Neural crest cell (in vitro differentiated cells): Measurements from ENCODE around the gene SLC7A8. TPM values are rescaled to one million over a fixed set of nuclear protein-coding genes. Genes with fewer than 3 reads are reported as not detected.
A peak's percentile ranks its signal among the peaks of the same experiment; 100 is the strongest.

ENCODE experiments used
- DNase-seq: peaks from one replicate; pipeline ENCODE4 v3.0.0; 2021; ENCODE audit warnings: low read depth, mixed read lengths, low spot score
- H3K27ac Mint-ChIP-seq: one replicate; pipeline ENCODE4 v1.8.0; 2021; ENCODE audit warnings: mild to moderate bottlenecking, mixed read lengths; ENCODE audit not compliant: unreplicated experiment
- H3K27me3 Mint-ChIP-seq: 2 replicates; pipeline ENCODE4 v1.8.0; 2021; ENCODE audit warnings: low read depth, mild to moderate bottlenecking, mixed read lengths
- H3K36me3 Mint-ChIP-seq: 2 replicates; pipeline ENCODE4 v1.8.0; 2021; ENCODE audit warnings: low read depth, mild to moderate bottlenecking, mixed read lengths
- H3K4me1 Mint-ChIP-seq: 2 replicates; pipeline ENCODE4 v1.8.0; 2021; ENCODE audit warnings: mixed read lengths
- H3K4me3 Mint-ChIP-seq: one replicate; pipeline ENCODE4 v1.8.0; 2021; ENCODE audit warnings: mild to moderate bottlenecking, mixed read lengths
- H3K9me3 Mint-ChIP-seq: 2 replicates; pipeline ENCODE4 v1.8.0; 2021; ENCODE audit warnings: mixed read lengths
- CTCF ChIP-seq: fragments of 200-600 bp; sonication (generic); conservative IDR thresholded peaks from 2 replicates; pipeline ENCODE4 v1.5.0; 2021; ENCODE audit warnings: antibody characterized with exemption, mild to moderate bottlenecking
- total RNA-seq: library from RNA; stranded (reverse); gene quantifications from 2 replicates; pipeline ENCODE4 v1.2.1, GENCODE V29; 2021

Gene SLC7A8
- total RNA-seq, 1 donor from 2014 or later = 9.4 TPM

- H3K27me3 Mint-ChIP-seq = no peaks in the 10 kb centered on the region
- no peaks in the 10 kb centered on the region for H3K9me3 Mint-ChIP-seq
- no peak overlapping the region for H3K4me3 Mint-ChIP-seq
- peaks cover 8% of the 10 kb centered on the region for H3K4me1 Mint-ChIP-seq
- DNase-seq = no peak
- H3K27ac Mint-ChIP-seq = no peak overlapping the region
- TF ChIP-seq CTCF = no peak
- peaks cover 9% of the 10 kb centered on the region for H3K36me3 Mint-ChIP-seq
Measured at GRCh38 chr14:23091294-23092225, 91.9 kb downstream of the SLC7A8 start.

- peaks cover 6% of the 10 kb centered on the region for H3K4me1 Mint-ChIP-seq
- H3K36me3 Mint-ChIP-seq = peaks cover 9% of the 10 kb centered on the region
Measured at GRCh38 chr14:23090254-23090636, 93.2 kb downstream of the SLC7A8 start.

GRCh38 chr14:23089498-23090253 is 93.8 kb downstream of the SLC7A8 start:
- H3K27me3 Mint-ChIP-seq = no peaks in the 10 kb centered on the region
- no peak overlapping the region for H3K27ac Mint-ChIP-seq
- TF ChIP-seq CTCF = no peak
- H3K36me3 Mint-ChIP-seq = peaks cover 9% of the 10 kb centered on the region
- peaks cover 6% of the 10 kb centered on the region for H3K4me1 Mint-ChIP-seq
- H3K9me3 Mint-ChIP-seq = no peaks in the 10 kb centered on the region
- no peak overlapping the region for H3K4me3 Mint-ChIP-seq
- no peak for DNase-seq

More at GRCh38 chr14:23090254-23090636, 93.2 kb downstream of the SLC7A8 start:
- no peak for TF ChIP-seq CTCF
- no peaks in the 10 kb centered on the region for H3K27me3 Mint-ChIP-seq
- H3K4me3 Mint-ChIP-seq = peak overlapping the region; percentile 4
- no peak for DNase-seq
- no peaks in the 10 kb centered on the region for H3K9me3 Mint-ChIP-seq
- no peak overlapping the region for H3K27ac Mint-ChIP-seq

- no peaks in the 10 kb centered on the region for H3K9me3 Mint-ChIP-seq
- TF ChIP-seq CTCF = no peak
- no peak overlapping the region for H3K27ac Mint-ChIP-seq
- no peak overlapping the region for H3K4me3 Mint-ChIP-seq
- H3K4me1 Mint-ChIP-seq = no peaks in the 10 kb centered on the region
- no peaks in the 10 kb centered on the region for H3K27me3 Mint-ChIP-seq
- H3K36me3 Mint-ChIP-seq = peaks cover 5% of the 10 kb centered on the region
- no peak for DNase-seq
Measured at GRCh38 chr14:23086565-23086964, 96.9 kb downstream of the SLC7A8 start.

GRCh38 chr14:23085458-23085857 is 98.0 kb downstream of the SLC7A8 start:
- Mint-ChIP-seq H3K27ac (no peak overlapping the region), H3K4me1 (no peaks in the 10 kb centered on the region), H3K27me3 (no peaks in the 10 kb centered on the region), H3K9me3 (no peaks in the 10 kb centered on the region), H3K36me3 (peaks cover 6% of the 10 kb centered on the region), H3K4me3 (no peak overlapping the region)
- DNase-seq = no peak
- no peak for TF ChIP-seq CTCF
